ENCODE data around the gene FAM98C.
"Not testable (repeated sequence)": the region's sequence is repeated elsewhere in the genome, so short reads cannot be mapped to it uniquely, and the experiment has no call there.

Gene FAM98C

GRCh38 chr19:38399081-38399480 is 3.8 kb upstream of the FAM98C start:
- DNase-seq (no peak), ATAC-seq (no peak)

DNA sequence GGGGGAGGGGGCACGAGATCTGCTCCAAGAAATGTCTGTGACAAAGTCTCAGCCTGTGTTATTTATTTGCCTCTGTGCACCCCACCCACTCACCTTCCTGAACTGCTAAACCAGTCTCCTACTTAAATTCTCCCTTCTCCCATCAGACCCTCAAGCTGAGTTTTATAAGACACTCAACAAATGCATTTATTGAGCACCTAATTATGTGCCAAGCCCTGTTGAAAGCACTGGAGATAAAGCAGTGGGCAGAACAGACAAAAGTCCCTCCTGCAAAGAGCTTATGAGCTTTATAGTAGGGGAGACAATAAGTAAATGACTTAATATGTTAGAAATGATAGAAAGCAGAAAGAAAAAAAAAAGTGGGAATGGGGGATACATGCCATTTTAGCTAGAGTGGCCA is 3.4 kb upstream of the FAM98C start:
- ATAC-seq: no peak
- DNase-seq: no peak

GRCh38 chr19:38400361-38400760 is 2.5 kb upstream of the FAM98C start:
- DNase-seq: no peak
- no peak for ATAC-seq

DNA sequence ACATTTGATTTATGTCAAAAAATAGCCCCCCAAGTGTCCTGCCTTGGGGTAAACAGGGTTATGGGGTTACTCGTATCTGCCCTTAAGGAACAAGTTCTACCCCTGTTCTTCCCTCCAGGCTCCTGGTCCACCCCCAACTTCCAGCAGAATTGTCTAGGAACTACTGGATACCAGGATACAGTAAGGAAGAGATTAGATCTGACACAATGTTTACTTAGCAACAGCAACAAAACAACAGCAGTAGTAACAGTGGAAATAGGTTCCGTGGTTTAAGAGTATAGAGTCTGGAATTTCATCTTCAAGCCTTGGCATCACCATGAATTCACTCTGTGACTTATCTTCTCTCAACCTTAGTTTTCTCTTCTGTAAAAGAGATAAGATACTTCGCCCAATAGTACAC is 1.7 kb upstream of the FAM98C start:
- DNase-seq (no peak), ATAC-seq (no peak)

DNA sequence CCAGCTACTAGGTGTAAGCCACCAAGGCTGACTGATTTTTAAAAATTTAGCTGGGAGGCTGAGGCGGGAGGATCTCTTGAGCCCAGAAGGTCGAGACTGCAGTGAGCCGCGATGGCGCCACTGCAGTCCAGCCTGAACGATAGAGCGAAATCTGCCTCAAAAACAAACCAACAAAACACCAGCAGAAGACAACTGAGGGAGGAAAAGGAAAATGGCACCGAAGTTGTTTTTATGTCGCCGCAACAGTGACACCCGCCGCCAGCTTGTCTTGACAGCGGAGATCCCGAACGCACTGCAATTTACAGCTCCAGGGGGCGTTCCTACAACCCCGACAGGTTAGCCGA is 298 bp upstream of the FAM98C start:
- no peak for ATAC-seq
- no peak for DNase-seq

- DNase-seq: no peak
- no peak for ATAC-seq
These were observed 2.0 kb downstream of the FAM98C start for GRCh38 chr19:38404858-38405257.

GRCh38 chr19:38405276-38405675 is 2.4 kb downstream of the FAM98C start:
- DNase-seq (no peak), ATAC-seq (no peak)

DNA sequence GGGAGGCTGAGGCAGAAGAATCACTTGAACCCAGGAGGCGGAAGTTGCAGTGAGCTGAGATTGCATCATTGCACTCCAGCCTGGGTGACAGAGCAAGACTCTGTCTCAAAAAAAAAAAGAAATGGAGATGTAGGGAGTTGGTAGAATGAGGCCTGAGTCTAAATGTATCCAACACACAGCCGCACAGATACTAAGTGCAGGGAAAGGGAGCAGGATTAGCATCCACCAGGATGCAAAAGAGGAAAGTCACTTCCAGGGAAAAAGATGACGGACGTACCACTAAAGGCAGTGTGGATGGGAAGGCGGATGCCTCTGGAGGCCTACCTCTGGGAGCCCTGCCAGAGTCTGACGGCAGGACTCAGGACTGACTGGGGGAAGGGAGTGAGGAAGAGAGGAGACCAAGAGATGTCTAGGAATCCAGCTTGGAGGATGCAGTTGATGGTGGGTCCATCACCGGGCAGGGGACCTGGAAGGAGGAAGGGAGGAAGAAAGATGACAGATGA is 6.8 kb downstream of the FAM98C start:
- DNase-seq (no peak), ATAC-seq (no peak)

GRCh38 chr19:38410407-38410806 is 7.5 kb downstream of the FAM98C start:
- ATAC-seq, DNase-seq: not testable (repeated sequence)

- no peak for DNase-seq
- ATAC-seq: no peak
These were observed 8.3 kb downstream of the FAM98C start for GRCh38 chr19:38411041-38411712.

GRCh38 chr19:38411898-38412297 is 9.0 kb downstream of the FAM98C start:
- not testable (repeated sequence) for DNase-seq, ATAC-seq

GRCh38 chr19:38412491-38412890 is 9.6 kb downstream of the FAM98C start:
- no peak for ATAC-seq
- no peak for DNase-seq

DNA sequence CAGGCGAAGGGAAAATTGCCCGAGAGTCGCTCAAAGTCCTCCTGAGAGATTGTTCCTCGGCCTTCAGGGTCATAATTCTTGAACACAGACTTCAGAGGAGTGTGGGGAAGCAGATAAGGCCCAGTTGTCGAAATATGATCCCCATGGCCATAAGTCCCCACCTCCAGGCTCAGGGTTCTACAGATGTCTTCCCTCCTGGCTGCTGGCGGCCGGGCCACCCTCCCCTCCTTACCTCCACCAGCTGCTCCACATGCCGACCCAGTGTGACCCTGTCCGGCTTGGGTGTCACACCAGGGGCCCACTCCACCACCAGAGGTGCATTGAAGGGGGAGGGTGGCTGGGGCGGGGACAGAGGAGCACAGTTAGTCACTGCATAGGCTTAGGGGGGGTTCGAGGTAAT is 10.1 kb downstream of the FAM98C start:
- DNase-seq: no peak
- ATAC-seq: no peak

DNA sequence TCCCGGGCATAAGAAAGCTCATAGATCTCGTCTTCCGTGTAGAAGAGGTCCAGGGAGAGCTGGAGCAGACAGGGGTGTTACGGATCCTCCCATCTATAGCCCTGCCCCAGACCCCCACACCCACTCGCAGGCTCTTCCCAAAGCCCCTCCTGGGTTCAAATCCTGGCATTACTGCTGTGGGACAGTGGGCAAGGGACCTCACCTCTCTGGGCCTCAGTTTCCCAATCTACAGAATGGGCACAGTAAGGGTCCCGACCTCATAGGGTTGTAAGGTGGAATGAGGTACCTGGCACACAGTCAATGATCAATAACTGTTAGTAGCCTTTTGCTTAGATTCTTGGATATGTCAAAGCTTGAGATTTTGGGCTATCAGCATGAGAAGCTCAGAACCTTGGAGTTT is 10.5 kb downstream of the FAM98C start:
- DNase-seq (no peak), ATAC-seq (no peak)

DNA sequence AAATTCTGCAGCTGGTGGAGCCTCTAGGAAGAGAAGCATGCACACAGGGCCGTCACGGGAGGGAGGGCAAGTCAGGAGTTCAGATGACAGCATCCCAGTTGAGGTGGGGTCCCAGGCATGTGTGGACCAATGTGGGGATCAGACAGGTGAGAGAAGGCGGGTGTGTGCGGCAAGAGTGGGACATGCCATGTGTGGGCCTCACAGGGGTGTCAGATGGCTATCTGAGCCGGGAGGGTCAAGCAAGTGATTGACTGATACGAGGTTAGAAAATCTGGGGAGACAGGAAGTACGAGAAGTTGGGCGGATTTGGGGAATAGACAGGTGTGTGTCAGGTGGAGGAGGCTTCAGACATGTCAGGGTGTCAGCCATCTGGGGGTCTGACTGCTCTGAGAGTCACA is 14.3 kb downstream of the FAM98C start:
- ATAC-seq: no peak
- DNase-seq: no peak

DNA sequence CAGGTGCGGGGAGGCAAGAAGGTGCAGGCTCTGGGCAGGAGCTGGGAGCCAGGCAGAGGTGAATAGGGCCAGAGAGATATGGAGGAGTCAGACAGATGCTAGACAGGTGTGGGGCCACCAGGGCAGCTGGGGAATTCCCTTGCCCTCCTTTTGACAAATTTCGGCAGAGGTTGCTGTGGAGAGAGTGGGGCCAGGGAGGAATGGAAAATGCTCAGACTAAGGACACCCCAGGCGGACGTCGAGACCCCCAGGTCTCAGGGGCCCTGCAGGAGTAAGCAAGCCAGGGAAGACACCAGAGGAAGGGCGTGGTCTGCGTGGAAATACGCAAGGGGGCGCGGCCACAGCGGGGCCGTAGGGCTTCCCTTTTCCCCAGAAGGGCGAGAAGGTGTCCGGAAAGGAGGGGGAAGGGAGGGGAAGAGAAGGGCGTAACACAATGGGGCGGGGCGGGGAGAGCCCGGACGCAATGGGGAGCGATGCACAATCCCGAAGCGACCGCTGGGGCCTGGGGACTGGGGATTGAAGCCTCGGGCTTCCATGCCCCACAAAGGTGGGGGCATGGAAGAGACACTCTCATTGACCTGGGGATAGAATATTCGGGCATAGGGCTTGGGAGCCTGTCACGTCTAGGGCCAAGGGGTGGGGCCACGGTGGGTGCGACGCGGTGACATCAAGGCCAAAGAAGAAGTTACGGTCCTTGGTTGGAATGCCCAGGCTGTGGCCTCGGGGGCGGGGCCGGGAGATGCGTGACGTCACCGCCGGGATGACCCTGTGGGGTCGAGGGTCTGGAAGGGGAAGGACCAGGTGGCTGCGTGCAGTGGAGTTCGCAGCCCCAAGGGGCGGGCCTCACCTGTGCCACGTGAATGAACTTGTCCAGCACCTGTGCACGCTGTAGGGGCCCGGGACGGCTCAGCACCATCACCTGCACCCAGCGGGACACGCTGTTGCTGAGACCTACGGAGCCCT is 14.9 kb downstream of the FAM98C start:
- ATAC-seq (peak; percentile 77), DNase-seq (peak; percentile 69)

GRCh38 chr19:38420935-38421334 is 18.0 kb downstream of the FAM98C start:
- DNase-seq (no peak), ATAC-seq (no peak)

GRCh38 chr19:38421856-38422255 is 19.0 kb downstream of the FAM98C start:
- ATAC-seq: no peak
- no peak for DNase-seq

GRCh38 chr19:38422438-38422837 is 19.5 kb downstream of the FAM98C start:
- no peak for ATAC-seq
- no peak for DNase-seq

GRCh38 chr19:38424272-38424671 is 21.4 kb downstream of the FAM98C start:
- ATAC-seq (no peak), DNase-seq (no peak)

DNA sequence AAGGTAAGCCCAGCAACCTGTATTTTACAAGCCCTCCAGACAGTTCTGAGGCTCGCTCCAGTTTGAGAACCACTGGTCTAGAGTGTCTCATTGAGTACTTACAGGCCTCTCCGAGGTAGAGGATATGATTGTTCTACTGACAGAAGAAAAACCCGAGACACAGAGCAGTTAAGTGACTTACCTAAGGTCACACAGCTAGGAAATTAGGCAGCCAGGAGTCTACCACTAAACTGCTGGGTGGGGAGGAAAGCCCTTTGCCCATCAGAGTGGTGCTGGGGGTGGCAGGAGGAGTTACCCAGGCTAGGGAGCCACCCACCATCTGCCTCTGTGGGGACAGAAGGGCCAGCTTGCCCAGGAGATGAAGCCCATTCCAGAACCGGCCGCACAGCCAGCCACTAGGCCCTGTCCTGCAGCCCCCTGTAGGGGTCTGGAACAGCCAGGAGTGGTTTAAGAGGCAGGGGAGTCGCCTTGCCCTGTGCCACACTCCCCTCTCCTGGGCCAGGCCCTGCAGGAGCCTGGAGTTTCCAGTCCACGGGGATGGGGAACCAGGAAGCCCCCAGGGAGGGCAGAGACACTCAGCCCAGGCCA is 22.4 kb downstream of the FAM98C start:
- ATAC-seq: no peak
- DNase-seq: no peak

DNA sequence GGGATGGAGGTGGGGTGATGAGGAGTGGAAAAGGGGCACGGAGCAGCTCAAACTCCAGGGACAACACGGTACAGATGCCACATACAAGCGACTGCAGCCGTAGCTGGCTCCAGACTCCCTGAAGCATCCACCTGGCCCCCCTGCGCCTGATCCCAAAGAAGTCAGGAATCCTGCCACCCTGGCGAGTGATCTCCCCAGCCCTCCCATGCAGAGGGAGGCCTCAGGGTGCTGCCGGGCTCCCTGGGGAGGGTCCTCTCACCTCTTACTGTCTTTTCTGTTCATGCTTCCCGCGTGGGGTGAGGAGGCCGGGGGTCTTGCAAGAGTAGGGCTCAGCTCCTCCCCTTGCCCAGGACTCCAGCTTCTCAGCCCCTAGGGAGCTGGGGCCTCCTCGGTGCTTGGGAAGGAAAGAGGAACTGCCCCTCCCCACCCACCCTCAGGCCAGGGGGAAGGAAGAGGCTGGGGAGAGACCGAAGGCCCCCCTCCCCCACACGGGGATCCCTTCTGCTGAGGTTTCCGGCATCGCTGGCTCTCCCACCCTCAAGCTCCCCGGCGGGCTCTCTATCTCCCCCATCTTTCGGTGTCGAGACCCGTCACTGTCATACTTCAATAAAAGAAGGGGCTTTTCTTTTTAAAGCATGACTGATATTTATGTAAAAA is 23.0 kb downstream of the FAM98C start, which contains the start of gene RASGRP4:
Gene RASGRP4 (minus strand): TSS at position 410 of the 657 bp plus-strand sequence. CDS start 128 bp downstream, at position 282.
- peak; percentile 65 for DNase-seq
- ATAC-seq: peak; percentile 15
